SJSA1 (cell line): ENCODE measurements around the gene GK2. TPM values are rescaled to one million over a fixed set of nuclear protein-coding genes. Genes with fewer than 3 reads are reported as not detected.

Source experiments
- DNase-seq, 2 experiments: peaks; one replicate each; pipeline ENCODE4 v3.0.0-alpha.2; 2015 to 2020; ENCODE audit warnings: low spot score in 2 of 2, low read depth in 1 of 2
- H3K27ac ChIP-seq: fragments of 250-450 bp; sonication (Bioruptor Pico); 2 replicates; pipeline ENCODE4 v1.5.1; 2020; ENCODE audit warnings: mild to moderate bottlenecking, moderate library complexity
- H3K27me3 ChIP-seq: fragments of 250-450 bp; sonication (Bioruptor Pico); replicated peaks from 2 replicates; pipeline ENCODE4 v1.5.1; 2020; ENCODE audit warnings: mild to moderate bottlenecking, moderate library complexity
- H3K36me3 ChIP-seq: fragments of 250-450 bp; sonication (Bioruptor Pico); 2 replicates; pipeline ENCODE4 v1.5.1; 2020; ENCODE audit warnings: mild to moderate bottlenecking
- H3K4me1 ChIP-seq: fragments of 250-450 bp; sonication (Bioruptor Pico); replicated peaks from 2 replicates; pipeline ENCODE4 v1.6.1; 2021; ENCODE audit warnings: mild to moderate bottlenecking
- H3K4me3 ChIP-seq: fragments of 250-450 bp; sonication (Bioruptor Pico); 2 replicates; pipeline ENCODE4 v1.5.1; 2020; ENCODE audit warnings: mild to moderate bottlenecking
- H3K9me3 ChIP-seq: fragments of 250-450 bp; sonication (Bioruptor Pico); replicated peaks from 2 replicates; pipeline ENCODE4 v1.5.1; 2020; ENCODE audit warnings: mild to moderate bottlenecking
- total RNA-seq: library from RNA; depleted of rRNA; stranded (reverse); fragments of >200 nt; shearing (Covaris generic); gene quantifications from 2 replicates; pipeline ENCODE4 v1.2.3, GENCODE V29; 2014

Gene GK2
- total RNA-seq, 1 experiment from 2014 or later = not detected

DNA sequence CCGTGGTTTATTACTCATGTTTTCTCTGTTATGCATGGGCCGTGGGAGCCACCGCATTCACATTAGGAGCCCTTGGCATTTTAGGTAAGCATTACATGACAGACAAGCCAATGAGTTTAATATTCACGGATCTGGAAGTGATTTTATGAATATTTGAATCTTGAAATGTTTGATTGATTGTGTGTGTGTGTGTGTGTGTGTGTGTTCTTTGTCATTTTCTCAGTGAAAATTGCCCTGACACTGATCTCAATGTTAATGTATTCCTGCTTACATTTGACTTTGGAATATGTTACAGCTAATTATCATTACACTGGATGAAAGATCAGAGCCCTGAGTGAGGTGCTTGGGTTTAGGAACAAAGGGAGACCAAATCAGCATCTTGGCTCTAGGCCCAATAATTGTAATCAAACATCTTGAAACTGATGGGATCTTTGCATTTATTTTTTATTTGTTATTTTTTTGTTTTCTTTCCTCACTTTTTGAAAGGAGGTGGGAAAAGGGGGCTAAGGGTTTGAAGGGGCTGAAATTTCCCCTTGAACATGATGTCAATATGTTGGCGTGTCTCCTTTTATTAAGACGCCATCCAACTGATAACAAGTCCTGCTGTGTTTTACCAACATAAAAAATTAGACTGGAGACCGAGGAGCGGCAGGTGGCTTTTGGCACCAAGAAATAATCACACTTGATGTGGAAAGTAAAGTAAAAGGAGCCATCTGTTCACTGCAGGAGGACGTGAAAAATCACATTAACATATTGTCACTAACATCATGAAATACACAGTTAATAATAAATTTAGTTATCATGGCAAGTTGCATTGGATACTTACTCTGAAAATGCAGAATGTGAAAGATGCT lies 5.2 kb upstream of the GK2 start:
- no peaks in the 10 kb centered on the region for H3K4me1 ChIP-seq
- DNase-seq = no peak
- no peaks in the 10 kb centered on the region for H3K27me3 ChIP-seq
- H3K4me3 ChIP-seq = no peak overlapping the region
- H3K36me3 ChIP-seq = no peaks in the 10 kb centered on the region
- H3K9me3 ChIP-seq = no peaks in the 10 kb centered on the region
- H3K27ac ChIP-seq = no peak overlapping the region

DNA sequence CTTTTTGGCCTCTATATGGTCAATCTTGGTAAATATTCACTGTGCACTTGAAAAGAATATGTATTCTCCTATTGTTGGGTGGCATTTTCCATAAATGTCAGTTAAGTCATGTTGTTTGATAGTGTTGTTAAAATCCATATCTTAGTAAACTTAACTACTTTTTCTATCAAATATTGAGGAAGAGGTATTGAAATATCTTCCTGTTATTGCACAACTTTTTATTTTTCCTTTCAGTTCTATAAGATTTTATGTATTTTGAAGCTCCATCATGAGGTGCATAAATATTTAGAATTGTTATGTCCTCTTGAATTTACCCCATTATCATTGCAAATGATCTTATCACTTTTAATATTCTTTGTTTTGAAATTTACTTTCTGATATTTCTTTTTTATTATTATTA lies 3.4 kb downstream of the GK2 start:
- Histone ChIP-seq H3K27ac (no peak overlapping the region), H3K4me1 (no peaks in the 10 kb centered on the region), H3K27me3 (no peaks in the 10 kb centered on the region), H3K36me3 (no peaks in the 10 kb centered on the region), H3K9me3 (no peaks in the 10 kb centered on the region), H3K4me3 (no peak overlapping the region)
- DNase-seq = no peak

DNA sequence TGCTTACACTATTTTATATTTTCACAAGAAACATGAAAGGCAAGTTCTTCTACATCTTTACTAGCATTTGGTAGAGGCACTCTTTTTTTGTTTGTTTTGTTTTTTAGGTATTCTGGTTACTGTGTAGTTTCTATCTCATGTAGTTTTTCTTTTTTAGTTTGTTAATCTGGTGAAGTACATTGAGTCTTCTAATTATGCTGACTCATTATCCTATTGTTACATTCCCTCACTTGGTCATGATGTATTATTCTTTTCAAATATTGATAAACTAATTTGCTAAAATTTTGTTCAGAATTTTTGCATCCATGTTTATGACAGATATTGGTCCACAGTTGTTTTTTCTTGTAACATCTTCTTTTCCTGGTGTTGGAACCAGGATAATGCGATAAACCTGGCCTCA lies 4.7 kb downstream of the GK2 start:
- no peaks in the 10 kb centered on the region for H3K36me3 ChIP-seq
- H3K4me1 ChIP-seq = no peaks in the 10 kb centered on the region
- H3K27ac ChIP-seq = no peak overlapping the region
- DNase-seq = no peak
- H3K4me3 ChIP-seq = no peak overlapping the region
- no peaks in the 10 kb centered on the region for H3K9me3 ChIP-seq
- no peaks in the 10 kb centered on the region for H3K27me3 ChIP-seq

DNA sequence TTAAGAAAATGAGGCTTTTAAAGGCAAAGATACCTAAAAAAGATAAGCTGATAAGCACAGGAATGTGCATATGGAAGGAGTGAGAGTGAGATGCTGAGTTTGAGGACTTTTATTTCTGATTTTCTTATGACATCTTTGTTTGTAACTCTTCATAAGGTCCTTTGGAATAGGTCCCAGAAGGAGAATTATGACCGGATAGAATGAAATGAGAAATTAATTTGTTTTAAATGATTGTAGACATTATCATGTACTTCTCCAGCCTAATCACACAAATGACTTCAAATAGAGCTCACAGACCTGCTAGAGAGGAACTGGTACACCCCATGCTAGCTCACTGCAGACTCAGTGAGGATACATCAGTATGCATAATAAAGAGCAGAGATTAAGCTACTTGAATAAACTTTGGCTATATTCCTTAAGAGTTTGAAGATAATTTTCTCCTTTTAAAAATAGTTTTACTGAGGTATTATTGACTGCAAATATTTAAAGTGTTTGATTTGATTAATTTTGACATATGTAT lies 5.6 kb downstream of the GK2 start:
- H3K27ac ChIP-seq = no peak overlapping the region
- no peaks in the 10 kb centered on the region for H3K9me3 ChIP-seq
- no peaks in the 10 kb centered on the region for H3K4me1 ChIP-seq
- H3K27me3 ChIP-seq = no peaks in the 10 kb centered on the region
- H3K4me3 ChIP-seq = no peak overlapping the region
- H3K36me3 ChIP-seq = no peaks in the 10 kb centered on the region
- DNase-seq = no peak

DNA sequence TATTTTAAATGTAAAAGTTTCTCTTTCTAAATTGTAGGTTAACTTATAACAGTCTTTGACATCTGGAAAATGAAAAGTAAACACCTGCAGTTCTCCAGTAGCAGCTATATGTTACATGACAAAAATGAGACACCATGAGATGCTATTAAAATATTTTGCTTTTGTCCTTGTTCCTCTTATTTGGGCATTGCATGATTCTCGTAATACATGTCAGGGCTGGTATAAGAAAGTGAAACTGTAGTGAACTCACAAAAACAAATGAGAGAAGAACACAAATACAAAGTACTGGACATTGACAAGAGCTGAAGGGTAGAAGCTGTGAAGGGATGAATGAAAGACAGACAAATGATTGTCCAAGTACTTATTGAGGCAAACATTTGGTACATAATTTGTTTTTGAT lies 9.0 kb downstream of the GK2 start:
- no peaks in the 10 kb centered on the region for H3K4me1 ChIP-seq
- no peak overlapping the region for H3K27ac ChIP-seq
- H3K27me3 ChIP-seq = no peaks in the 10 kb centered on the region
- no peak for DNase-seq
- no peaks in the 10 kb centered on the region for H3K36me3 ChIP-seq
- no peaks in the 10 kb centered on the region for H3K9me3 ChIP-seq
- H3K4me3 ChIP-seq = no peak overlapping the region

DNA sequence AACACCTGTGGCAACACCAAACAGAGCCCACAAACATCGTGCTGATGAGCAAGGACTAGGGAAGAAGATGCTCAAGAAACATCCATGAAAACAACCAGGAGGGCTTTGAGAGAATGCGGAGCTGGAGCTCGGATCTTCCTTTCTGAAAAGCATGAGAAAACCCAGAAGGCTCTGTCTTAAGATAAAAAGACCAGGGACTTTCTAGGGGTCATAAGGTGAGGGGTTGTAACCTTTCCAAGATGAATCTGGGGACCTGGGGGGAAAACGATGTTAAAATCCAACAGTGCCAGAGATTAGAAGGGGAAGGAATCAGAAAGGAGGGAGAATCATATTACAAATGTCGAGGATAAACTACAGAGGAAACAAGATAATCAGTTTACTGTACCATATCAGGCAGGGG lies 10.1 kb downstream of the GK2 start:
- no peak overlapping the region for H3K27ac ChIP-seq
- H3K36me3 ChIP-seq = no peaks in the 10 kb centered on the region
- H3K4me1 ChIP-seq = no peaks in the 10 kb centered on the region
- H3K9me3 ChIP-seq = no peaks in the 10 kb centered on the region
- no peak for DNase-seq
- H3K27me3 ChIP-seq = no peaks in the 10 kb centered on the region
- no peak overlapping the region for H3K4me3 ChIP-seq

DNA sequence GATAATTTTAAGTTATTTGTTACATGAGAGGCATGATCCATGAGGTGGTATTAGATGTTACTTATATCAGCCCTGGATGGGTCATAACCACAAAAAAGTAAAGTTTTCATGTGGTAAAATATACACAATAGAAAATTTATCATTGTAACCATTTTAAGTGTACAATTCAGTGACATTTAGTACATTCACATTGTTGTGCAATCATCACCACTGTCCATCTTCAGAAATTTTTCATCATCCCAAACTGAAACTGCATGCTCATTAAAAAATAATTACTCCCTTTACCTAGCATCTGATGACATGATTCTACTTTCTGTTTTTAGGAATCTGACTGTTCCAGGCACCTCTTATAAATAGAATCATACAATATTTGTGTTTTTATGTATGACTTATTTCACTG lies 11.2 kb downstream of the GK2 start:
- Histone ChIP-seq H3K27me3 (no peaks in the 10 kb centered on the region), H3K4me3 (no peak overlapping the region), H3K4me1 (no peaks in the 10 kb centered on the region), H3K36me3 (no peaks in the 10 kb centered on the region), H3K9me3 (no peaks in the 10 kb centered on the region), H3K27ac (no peak overlapping the region)
- DNase-seq = no peak

DNA sequence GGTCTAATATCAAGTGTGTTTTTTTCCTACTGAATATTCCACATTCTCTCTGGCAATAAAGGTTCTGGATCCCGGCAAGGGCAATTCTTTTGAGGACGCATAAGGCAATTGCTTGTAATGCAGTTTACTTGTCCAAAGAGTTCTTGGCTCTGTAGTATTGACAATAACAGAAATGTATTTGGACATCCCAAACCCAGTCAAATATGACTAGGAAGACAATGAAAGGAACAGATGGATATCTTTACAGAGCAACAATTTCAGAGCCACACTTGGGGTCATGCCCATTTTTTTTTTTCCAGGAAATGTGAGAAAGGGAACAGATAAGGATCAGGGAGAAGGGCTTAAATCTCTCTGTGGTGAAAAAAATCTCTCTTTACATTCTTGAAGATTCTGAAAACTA lies 12.2 kb downstream of the GK2 start:
- no peak overlapping the region for H3K27ac ChIP-seq
- H3K4me3 ChIP-seq = no peak overlapping the region
- H3K36me3 ChIP-seq = no peaks in the 10 kb centered on the region
- H3K4me1 ChIP-seq = no peaks in the 10 kb centered on the region
- no peaks in the 10 kb centered on the region for H3K9me3 ChIP-seq
- DNase-seq = no peak
- no peaks in the 10 kb centered on the region for H3K27me3 ChIP-seq

DNA sequence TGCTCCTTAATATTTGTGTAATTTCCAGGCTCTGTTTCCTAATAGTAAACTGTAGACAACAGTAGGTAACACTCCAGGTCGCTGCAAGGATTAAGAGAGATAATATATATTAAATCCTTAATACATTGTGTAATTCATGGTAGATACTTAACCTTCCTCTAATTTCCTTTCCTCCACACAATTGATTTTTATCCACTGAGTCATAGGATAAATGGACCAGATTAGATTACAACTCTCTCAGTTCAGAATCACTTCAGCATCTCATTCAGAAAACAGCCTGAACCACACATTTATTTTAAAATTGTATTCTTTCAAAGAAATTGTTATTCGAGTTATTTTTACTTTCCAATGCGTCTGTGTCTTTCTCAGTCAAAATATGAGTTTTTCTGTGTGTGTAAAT lies 17.1 kb downstream of the GK2 start:
- no peaks in the 10 kb centered on the region for H3K9me3 ChIP-seq
- no peaks in the 10 kb centered on the region for H3K4me1 ChIP-seq
- H3K4me3 ChIP-seq = no peak overlapping the region
- no peak for DNase-seq
- no peak overlapping the region for H3K27ac ChIP-seq
- H3K27me3 ChIP-seq = no peaks in the 10 kb centered on the region
- no peaks in the 10 kb centered on the region for H3K36me3 ChIP-seq

DNA sequence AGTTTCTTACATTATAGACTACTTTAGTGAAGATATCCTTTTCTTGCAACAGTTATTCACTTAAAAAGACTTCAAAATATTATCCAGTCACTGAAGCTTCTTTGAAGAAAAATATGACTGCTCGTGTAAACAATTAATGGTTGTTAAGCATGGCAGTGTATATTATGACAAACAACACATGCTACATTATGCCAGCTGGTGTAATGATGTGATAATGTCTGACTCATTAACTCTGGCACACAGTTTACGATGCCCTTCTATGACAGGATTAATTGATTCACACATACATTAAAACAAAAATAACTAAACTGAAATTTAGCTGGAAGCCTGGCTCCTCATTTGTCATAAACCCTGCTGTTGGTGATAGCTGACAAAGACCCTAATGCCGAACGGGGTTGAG lies 22.4 kb downstream of the GK2 start:
- H3K36me3 ChIP-seq = no peaks in the 10 kb centered on the region
- no peak for DNase-seq
- no peak overlapping the region for H3K4me3 ChIP-seq
- H3K27ac ChIP-seq = no peak overlapping the region
- H3K27me3 ChIP-seq = no peaks in the 10 kb centered on the region
- H3K9me3 ChIP-seq = no peaks in the 10 kb centered on the region
- H3K4me1 ChIP-seq = no peaks in the 10 kb centered on the region

DNA sequence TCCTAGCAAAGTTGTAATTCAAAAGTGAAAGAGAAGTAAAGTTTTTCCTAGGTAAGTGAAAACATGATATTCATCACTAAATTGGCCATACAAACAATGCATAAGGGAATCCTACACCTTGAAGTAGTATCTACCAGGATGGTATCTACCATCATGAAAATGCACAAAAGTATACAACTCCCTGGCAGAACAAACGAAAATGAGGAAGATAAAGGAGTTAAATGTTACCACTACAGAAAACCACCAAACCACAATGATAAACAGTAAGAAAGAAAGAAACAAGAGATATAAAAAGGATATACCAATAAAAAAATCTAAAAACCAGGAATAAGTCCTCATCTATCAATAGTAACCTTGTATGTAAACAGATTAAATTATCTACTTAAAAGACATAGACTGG lies 26.9 kb downstream of the GK2 start:
- Histone ChIP-seq H3K27me3 (no peaks in the 10 kb centered on the region), H3K36me3 (no peaks in the 10 kb centered on the region), H3K9me3 (no peaks in the 10 kb centered on the region), H3K27ac (no peak overlapping the region), H3K4me3 (no peak overlapping the region), H3K4me1 (no peaks in the 10 kb centered on the region)
- DNase-seq = no peak

DNA sequence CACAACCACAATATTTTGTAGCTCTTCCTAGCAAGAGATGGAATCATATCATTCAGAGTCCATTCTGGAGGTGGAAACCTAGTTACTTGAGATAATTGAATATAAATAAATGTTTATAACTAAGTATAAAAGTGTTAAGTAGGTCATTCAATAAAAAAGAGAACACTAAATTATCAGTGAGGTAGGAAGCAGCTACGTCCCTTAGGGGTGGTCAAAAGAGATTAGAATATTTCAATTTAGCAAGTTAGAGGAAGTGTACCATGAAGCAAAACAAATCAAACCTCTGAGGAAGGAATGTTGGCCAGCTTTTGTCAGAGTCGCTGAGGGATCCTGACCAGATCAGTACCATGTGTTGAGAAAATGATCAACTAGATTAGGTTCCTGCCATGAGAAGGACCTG lies 38.0 kb downstream of the GK2 start:
- Histone ChIP-seq H3K36me3 (no peaks in the 10 kb centered on the region), H3K4me3 (no peak overlapping the region), H3K27me3 (no peaks in the 10 kb centered on the region; the same call in 1 of the 2 replicates), H3K27ac (no peak overlapping the region), H3K9me3 (no peaks in the 10 kb centered on the region), H3K4me1 (no peaks in the 10 kb centered on the region)
- DNase-seq = no peak

DNA sequence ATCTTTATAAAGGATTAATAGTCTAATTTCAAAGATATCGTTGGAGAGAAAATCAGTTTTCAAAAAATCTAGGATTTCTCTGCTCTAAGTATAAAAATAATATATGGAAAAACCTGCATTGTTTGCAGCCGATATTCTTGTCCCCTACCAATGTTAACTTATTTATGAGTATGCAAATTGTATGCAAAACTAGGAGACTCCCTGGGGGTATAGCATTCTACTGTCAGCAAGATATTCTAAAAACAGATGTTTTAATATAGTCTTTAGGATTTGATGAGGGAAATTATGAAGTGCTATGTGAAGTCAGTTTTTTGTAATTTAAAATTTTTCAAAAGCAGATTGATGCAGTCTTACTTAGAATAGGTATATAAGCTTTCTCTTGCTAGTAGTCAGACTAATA lies 40.9 kb downstream of the GK2 start:
- no peaks in the 10 kb centered on the region for H3K9me3 ChIP-seq
- no peak overlapping the region for H3K4me3 ChIP-seq
- no peaks in the 10 kb centered on the region for H3K36me3 ChIP-seq
- no peaks in the 10 kb centered on the region for H3K4me1 ChIP-seq
- no peak overlapping the region for H3K27ac ChIP-seq
- no peak for DNase-seq
- H3K27me3 ChIP-seq = no peaks in the 10 kb centered on the region

DNA sequence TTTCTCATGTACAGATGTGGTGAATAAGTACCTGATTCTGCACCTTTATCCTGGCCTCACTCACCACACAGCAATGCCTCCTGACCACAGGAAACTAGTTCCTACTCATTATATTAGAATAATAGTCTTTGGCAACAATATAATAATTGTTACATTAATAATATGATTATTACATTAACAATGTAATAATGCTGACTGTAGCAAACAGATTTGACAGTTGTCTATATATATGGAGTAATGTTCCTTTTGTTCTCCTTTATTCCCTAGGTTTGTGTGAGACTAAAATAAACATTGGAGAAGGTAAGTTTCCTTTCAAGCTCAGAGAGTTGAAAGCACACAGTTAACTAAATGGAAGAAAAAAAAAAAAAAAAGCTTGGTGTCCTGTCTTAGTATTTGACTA lies 41.6 kb downstream of the GK2 start:
- no peaks in the 10 kb centered on the region for H3K9me3 ChIP-seq
- DNase-seq = no peak
- no peaks in the 10 kb centered on the region for H3K27me3 ChIP-seq
- no peaks in the 10 kb centered on the region for H3K36me3 ChIP-seq
- no peak overlapping the region for H3K4me3 ChIP-seq
- no peaks in the 10 kb centered on the region for H3K4me1 ChIP-seq
- H3K27ac ChIP-seq = no peak overlapping the region

DNA sequence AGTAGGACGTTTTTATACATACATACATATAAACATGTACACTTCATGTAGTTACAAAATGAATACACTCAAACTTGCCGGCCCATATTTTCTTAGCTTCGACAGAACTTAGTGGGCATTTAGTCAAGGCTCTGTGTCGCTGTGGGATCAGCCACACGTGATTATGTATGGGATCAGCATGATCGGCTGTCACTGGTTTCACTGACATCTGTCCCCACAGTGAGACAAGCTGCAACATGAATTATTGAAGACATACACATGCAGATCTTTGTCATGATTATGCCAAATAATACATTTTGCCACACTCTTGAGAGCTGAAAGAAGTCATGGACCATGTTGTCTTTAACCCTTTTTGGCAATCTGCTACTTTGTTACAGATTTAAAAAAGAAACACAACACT lies 44.0 kb downstream of the GK2 start:
- Histone ChIP-seq H3K4me1 (no peaks in the 10 kb centered on the region), H3K9me3 (no peaks in the 10 kb centered on the region), H3K27ac (no peak overlapping the region), H3K36me3 (no peaks in the 10 kb centered on the region), H3K4me3 (no peak overlapping the region), H3K27me3 (no peaks in the 10 kb centered on the region)
- DNase-seq = no peak
